MM.1S (cell line): Measurements from ENCODE around the gene RNF150.

Source experiments
- DNase-seq: peaks from one replicate; pipeline ENCODE4 v3.0.0-alpha.2; 2015
- H2AFZ ChIP-seq: fragments of 300-600 bp; sonication (generic); 2 replicates; pipeline ENCODE4 v1.6.0; 2016; ENCODE audit warnings: antibody characterized with exemption, low read length
- H3F3A ChIP-seq: fragments of 300-600 bp; sonication (generic); 2 replicates; pipeline ENCODE4 v1.6.1; 2016; ENCODE audit warnings: mild to moderate bottlenecking, antibody characterized with exemption, low read length, moderate library complexity, mixed read lengths; ENCODE audit not compliant: insufficient read depth
- H3K27ac ChIP-seq: fragments of 300-600 bp; sonication (generic); 2 replicates; pipeline ENCODE4 v1.5.1; 2016; ENCODE audit warnings: mild to moderate bottlenecking, low read length
- H3K27me3 ChIP-seq: fragments of 300-600 bp; sonication (generic); replicated peaks from 2 replicates; pipeline ENCODE4 v1.6.0; 2016; ENCODE audit warnings: low read length; ENCODE audit not compliant: insufficient read depth
- H3K36me3 ChIP-seq: fragments of 300-600 bp; sonication (generic); replicated peaks from 2 replicates; pipeline ENCODE4 v1.6.1; 2016; ENCODE audit warnings: mild to moderate bottlenecking, low read length, mixed read lengths; ENCODE audit not compliant: insufficient read depth
- H3K4me1 ChIP-seq: fragments of 300-600 bp; sonication (generic); 2 replicates; pipeline ENCODE4 v1.6.1; 2016; ENCODE audit warnings: low read length, mixed read lengths
- H3K4me2 ChIP-seq: fragments of 300-600 bp; sonication (generic); 2 replicates; pipeline ENCODE4 v1.6.0; 2016; ENCODE audit warnings: low read depth, low read length
- H3K4me3 ChIP-seq: fragments of 300-600 bp; sonication (generic); 2 replicates; pipeline ENCODE4 v1.5.1; 2016; ENCODE audit warnings: low read length, mixed read lengths
- H3K79me2 ChIP-seq: fragments of 300-600 bp; sonication (generic); 2 replicates; pipeline ENCODE4 v1.6.1; 2016; ENCODE audit warnings: mixed run types, low read length, mixed read lengths
- H3K9ac ChIP-seq: fragments of 300-600 bp; sonication (generic); 2 replicates; pipeline ENCODE4 v1.6.1; 2016; ENCODE audit warnings: low read length, mixed read lengths
- H3K9me2 ChIP-seq: fragments of 300-600 bp; sonication (generic); replicated peaks from 2 replicates; pipeline ENCODE4 v1.6.1; 2016; ENCODE audit warnings: mild to moderate bottlenecking, low read length, mixed read lengths; ENCODE audit not compliant: insufficient read depth
- H3K9me3 ChIP-seq: fragments of 300-600 bp; sonication (generic); replicated peaks from 2 replicates; pipeline ENCODE4 v1.6.1; 2016; ENCODE audit warnings: mild to moderate bottlenecking, low read length, mixed read lengths; ENCODE audit not compliant: insufficient read depth
- H4K20me1 ChIP-seq: fragments of 300-600 bp; sonication (generic); 2 replicates; pipeline ENCODE4 v1.6.1; 2016; ENCODE audit warnings: mild to moderate bottlenecking, low read length, moderate library complexity, mixed read lengths; ENCODE audit not compliant: insufficient read depth
- CTCF ChIP-seq: fragments of 300-600 bp; sonication (generic); IDR thresholded peaks from 2 replicates; pipeline ENCODE4 v1.5.1; 2016; ENCODE audit warnings: antibody characterized with exemption, low read length, mixed read lengths
- EZH2 ChIP-seq: fragments of 300-600 bp; sonication (generic); optimal IDR thresholded peaks from 2 replicates; pipeline ENCODE3; 2017; ENCODE audit warnings: low read depth, mild to moderate bottlenecking, antibody characterized with exemption, low read length, mixed read lengths
- EZH2phosphoT487 ChIP-seq: fragments of 300-600 bp; sonication (generic); IDR thresholded peaks from 2 replicates; pipeline ENCODE4 v1.6.1; 2018; ENCODE audit warnings: antibody characterized with exemption, low read length

RNF150 gene

DNA sequence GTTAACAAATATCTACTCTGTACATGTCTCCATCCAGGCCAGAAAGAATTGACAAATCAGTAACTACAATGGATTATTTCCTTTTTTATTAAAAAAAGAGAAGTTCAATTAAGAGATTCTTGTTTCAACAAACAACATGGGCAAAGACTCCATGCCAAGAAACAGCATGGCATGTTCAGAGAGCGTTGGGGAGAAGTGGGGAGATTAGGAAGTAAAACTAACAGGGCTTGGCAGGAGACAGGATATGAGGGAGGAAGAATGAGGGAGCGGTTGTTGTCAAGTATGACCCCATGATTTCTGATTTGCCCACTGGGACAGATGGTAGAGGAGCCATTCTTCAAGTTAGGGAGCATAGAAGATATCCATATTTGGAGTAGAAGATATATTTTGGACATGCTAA lies 128.4 kb downstream of the RNF150 start:
- DNase-seq, result no peak
- Histone ChIP-seq H3K9me3 (no peaks in the 10 kb centered on the region), H2AFZ (no peak overlapping the region), H3K4me1 (no peaks in the 10 kb centered on the region), H3K27ac (no peak overlapping the region), H3K4me2 (no peak overlapping the region), H3K4me3 (no peak overlapping the region), H3K9ac (no peak overlapping the region), H3K9me2 (no peaks in the 10 kb centered on the region), H3K36me3 (no peaks in the 10 kb centered on the region), H3K27me3 (no peaks in the 10 kb centered on the region), H4K20me1 (no peaks in the 10 kb centered on the region), H3K79me2 (no peaks in the 10 kb centered on the region), H3F3A (no peaks in the 10 kb centered on the region)
- no peak for TF ChIP-seq EZH2phosphoT487

- DNase-seq, result no peak
These were observed 130.1 kb downstream of the RNF150 start for GRCh38 chr4:141003193-141003592.

DNA sequence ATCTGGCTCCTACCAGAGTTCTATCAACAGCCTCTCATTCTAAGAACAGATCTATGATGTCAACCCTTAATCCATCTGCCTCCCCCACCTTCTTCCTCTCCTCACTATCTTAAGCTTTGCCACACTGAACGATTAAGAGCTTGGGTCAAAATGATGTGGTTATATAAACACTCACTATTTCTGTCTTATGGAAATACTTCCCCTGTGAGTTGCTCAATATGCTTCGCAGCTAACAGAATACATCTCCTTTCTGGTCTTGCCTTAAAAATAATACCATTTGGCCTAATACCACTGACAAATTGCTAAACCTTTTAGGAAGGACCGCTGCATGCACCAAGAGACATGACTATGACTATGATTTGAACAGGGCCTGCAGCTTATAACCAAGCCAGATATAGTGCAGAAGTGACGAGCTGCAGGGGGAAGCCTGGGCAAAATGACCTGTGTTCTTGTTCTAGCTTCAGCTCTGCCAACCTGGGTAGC lies 130.9 kb downstream of the RNF150 start:
- H3F3A ChIP-seq, result no peaks in the 10 kb centered on the region
- no peaks in the 10 kb centered on the region for H3K79me2 ChIP-seq
- no peaks in the 10 kb centered on the region for H3K4me1 ChIP-seq
- H4K20me1 ChIP-seq, result no peaks in the 10 kb centered on the region
- no peak overlapping the region for H3K27ac ChIP-seq
- no peaks in the 10 kb centered on the region for H3K36me3 ChIP-seq
- H2AFZ ChIP-seq, result no peak overlapping the region
- no peak overlapping the region for H3K9ac ChIP-seq
- no peak overlapping the region for H3K4me3 ChIP-seq
- H3K27me3 ChIP-seq, result no peaks in the 10 kb centered on the region
- DNase-seq, result no peak
- no peaks in the 10 kb centered on the region for H3K9me3 ChIP-seq
- H3K4me2 ChIP-seq, result no peak overlapping the region
- no peak for TF ChIP-seq EZH2phosphoT487
- no peak for TF ChIP-seq EZH2
- no peak for TF ChIP-seq CTCF
- H3K9me2 ChIP-seq, result no peaks in the 10 kb centered on the region

More at GRCh38 chr4:141003193-141003592, 130.1 kb downstream of the RNF150 start:
- H3K27me3 ChIP-seq, result no peaks in the 10 kb centered on the region
- H3K79me2 ChIP-seq, result no peaks in the 10 kb centered on the region
- no peak overlapping the region for H2AFZ ChIP-seq
- no peak overlapping the region for H3K9ac ChIP-seq
- no peak overlapping the region for H3K27ac ChIP-seq
- H3F3A ChIP-seq, result no peaks in the 10 kb centered on the region
- no peaks in the 10 kb centered on the region for H3K9me2 ChIP-seq
- H3K9me3 ChIP-seq, result no peaks in the 10 kb centered on the region
- H3K4me3 ChIP-seq, result no peak overlapping the region
- H3K36me3 ChIP-seq, result no peaks in the 10 kb centered on the region
- TF ChIP-seq CTCF, result no peak
- TF ChIP-seq EZH2, result no peak
- H3K4me1 ChIP-seq, result no peaks in the 10 kb centered on the region
- H3K4me2 ChIP-seq, result no peak overlapping the region
- H4K20me1 ChIP-seq, result no peaks in the 10 kb centered on the region

- Histone ChIP-seq H3K4me3 (no peak overlapping the region), H3K27me3 (no peaks in the 10 kb centered on the region), H3F3A (no peaks in the 10 kb centered on the region), H3K27ac (no peak overlapping the region), H3K9me3 (no peaks in the 10 kb centered on the region), H3K4me1 (no peaks in the 10 kb centered on the region), H2AFZ (no peak overlapping the region), H3K9me2 (no peaks in the 10 kb centered on the region), H3K9ac (no peak overlapping the region), H3K4me2 (no peak overlapping the region), H4K20me1 (no peaks in the 10 kb centered on the region), H3K79me2 (no peaks in the 10 kb centered on the region), H3K36me3 (no peaks in the 10 kb centered on the region)
- no peak for DNase-seq
- TF ChIP-seq EZH2 (no peak), EZH2phosphoT487 (no peak), CTCF (no peak)
These were observed 136.5 kb downstream of the RNF150 start for GRCh38 chr4:140996766-140997165.
